Hepatocyte (in vitro differentiated cells): ENCODE data around the gene SLCO3A1. TPM values are rescaled to one million over a fixed set of nuclear protein-coding genes. Genes with fewer than 3 reads are reported as not detected.

Source experiments
- DNase-seq: peaks from one replicate; pipeline ENCODE4 v3.0.0-alpha.2; 2016; ENCODE audit warnings: low spot score
- H2AFZ ChIP-seq: fragments of 200-600 bp; sonication (generic); 2 replicates; pipeline ENCODE4 v1.6.0; 2016; ENCODE audit warnings: antibody characterized with exemption, mild to moderate bottlenecking
- H3K27ac ChIP-seq: fragments of 200-600 bp; sonication (generic); 2 replicates; pipeline ENCODE4 v1.5.1; 2016; ENCODE audit warnings: mild to moderate bottlenecking
- H3K27me3 ChIP-seq: fragments of 200-600 bp; sonication (generic); 2 replicates; pipeline ENCODE4 v1.6.1; 2016
- H3K36me3 ChIP-seq: fragments of 200-600 bp; sonication (generic); replicated peaks from 2 replicates; pipeline ENCODE4 v1.5.1; 2016; ENCODE audit warnings: low read depth; ENCODE audit not compliant: insufficient read depth
- H3K4me1 ChIP-seq: fragments of 200-600 bp; sonication (generic); 2 replicates; pipeline ENCODE4 v1.5.1; 2016; ENCODE audit warnings: mild to moderate bottlenecking, moderate library complexity; ENCODE audit not compliant: insufficient read depth
- H3K4me2 ChIP-seq: fragments of 200-600 bp; sonication (generic); 2 replicates; pipeline ENCODE4 v1.6.0; 2016
- H3K4me3 ChIP-seq: fragments of 200-600 bp; sonication (generic); 2 replicates; pipeline ENCODE4 v1.5.1; 2016; ENCODE audit warnings: mild to moderate bottlenecking
- H3K79me2 ChIP-seq: fragments of 200-600 bp; sonication (generic); 2 replicates; pipeline ENCODE4 v1.6.0; 2017; ENCODE audit warnings: mild to moderate bottlenecking
- H3K9me2 ChIP-seq: fragments of 200-600 bp; sonication (generic); replicated peaks from 2 replicates; pipeline ENCODE4 v1.6.0; 2017; ENCODE audit warnings: mild to moderate bottlenecking; ENCODE audit not compliant: insufficient read depth
- H3K9me3 ChIP-seq: fragments of 200-600 bp; sonication (generic); 2 replicates; pipeline ENCODE4 v1.5.1; 2016; ENCODE audit warnings: low read depth, mild to moderate bottlenecking
- H4K20me1 ChIP-seq: fragments of 200-600 bp; sonication (generic); 2 replicates; pipeline ENCODE4 v1.6.0; 2016; ENCODE audit warnings: mild to moderate bottlenecking; ENCODE audit not compliant: insufficient read depth, poor library complexity, severe bottlenecking
- CTCF ChIP-seq: fragments of 200-600 bp; sonication (generic); IDR thresholded peaks from 2 replicates; pipeline ENCODE4 v1.5.1; 2016; ENCODE audit warnings: antibody characterized with exemption, mild to moderate bottlenecking; ENCODE audit not compliant: poor library complexity
- EZH2 ChIP-seq: fragments of 200-600 bp; sonication (generic); IDR thresholded peaks from 2 replicates; pipeline ENCODE4 v1.6.1; 2016; ENCODE audit warnings: antibody characterized with exemption, mild to moderate bottlenecking, borderline replicate concordance
- EZH2phosphoT487 ChIP-seq: fragments of 200-600 bp; sonication (generic); IDR thresholded peaks from one replicate; pipeline ENCODE4 v1.6.1; 2018; ENCODE audit warnings: antibody characterized with exemption, mild to moderate bottlenecking, low read depth, moderate library complexity; ENCODE audit not compliant: unreplicated experiment, severe bottlenecking
- WGBS: methylation state at CpG from one replicate; pipeline ENCODE4 v1.1.6; 2016; ENCODE audit warnings: low lambda C conversion rate; ENCODE audit errors: missing lambda C conversion rate; 5-methylcytosine and 5-hydroxymethylcytosine counted together
- polyA plus RNA-seq: library from polyadenylated mRNA; unstranded; fragments of >200 nt; fragmentation: Nextera tagmentation; extraction: Ambion mirVana; gene quantifications from 2 replicates; pipeline ENCODE4 v1.2.1, GENCODE V29; 2016
- total RNA-seq: library from RNA; depleted of rRNA; stranded (reverse); fragments of >200 nt; gene quantifications from 2 replicates; pipeline ENCODE4 v1.2.3, GENCODE V29; 2014

The SLCO3A1 gene
- total and polyA plus RNA-seq, 2 experiments from 2014 or later, result 1.3 to 5.4 TPM

GRCh38 chr15:91891101-91891500, 37.6 kb downstream of the SLCO3A1 start:
- no peaks in the 10 kb centered on the region for H3K36me3 ChIP-seq
- WGBS, result 95% methylated on average over 1 of the region's 1 CpG
- H2AFZ ChIP-seq, result no peak overlapping the region
- no peak overlapping the region for H3K4me3 ChIP-seq
- H3K9me2 ChIP-seq, result no peaks in the 10 kb centered on the region
- H3K4me1 ChIP-seq, result no peaks in the 10 kb centered on the region
- no peak overlapping the region for H3K27ac ChIP-seq
- TF ChIP-seq CTCF, result no peak
- TF ChIP-seq EZH2, result no peak
- no peak for TF ChIP-seq EZH2phosphoT487
- H3K79me2 ChIP-seq, result no peaks in the 10 kb centered on the region
- DNase-seq, result no peak
- H4K20me1 ChIP-seq, result no peaks in the 10 kb centered on the region
- H3K9me3 ChIP-seq, result no peaks in the 10 kb centered on the region
- no peak overlapping the region for H3K4me2 ChIP-seq
- H3K27me3 ChIP-seq, result no peaks in the 10 kb centered on the region

DNA sequence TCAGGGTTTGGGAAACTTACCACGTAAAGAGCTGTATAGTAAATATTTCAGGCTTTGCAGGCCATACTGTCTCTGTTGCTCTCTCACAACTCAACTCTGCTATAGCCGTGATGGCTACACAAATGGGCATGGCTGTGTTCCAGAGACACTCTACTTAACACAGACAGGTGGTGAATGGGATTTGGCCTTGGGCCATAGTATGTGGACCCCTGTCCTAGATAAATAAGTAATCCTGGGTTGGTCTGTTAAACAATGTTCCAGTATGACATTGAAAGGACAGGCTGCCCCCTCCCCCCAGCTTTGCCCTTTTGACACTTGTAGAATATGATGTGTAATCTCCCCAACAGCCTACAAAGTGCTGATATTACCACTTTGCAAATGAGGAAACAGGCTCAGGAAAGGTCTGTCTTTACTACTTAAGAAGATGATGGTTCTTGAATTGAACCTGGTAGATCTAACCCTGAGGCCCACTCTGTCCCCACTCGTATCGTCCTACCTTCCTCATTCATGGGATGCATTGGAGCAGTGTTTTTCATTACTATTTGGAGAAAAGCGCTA, 38.4 kb downstream of the SLCO3A1 start:
- Histone ChIP-seq H3K27ac (no peak overlapping the region), H3K4me1 (no peaks in the 10 kb centered on the region), H3K9me2 (no peaks in the 10 kb centered on the region), H3K4me2 (no peak overlapping the region), H3K79me2 (no peaks in the 10 kb centered on the region), H3K27me3 (no peaks in the 10 kb centered on the region), H4K20me1 (no peaks in the 10 kb centered on the region), H2AFZ (no peak overlapping the region), H3K4me3 (no peak overlapping the region), H3K36me3 (no peaks in the 10 kb centered on the region), H3K9me3 (no peaks in the 10 kb centered on the region)
- TF ChIP-seq EZH2 (no peak), CTCF (no peak)
- DNase-seq, result no peak
- WGBS, result 92% methylated on average over 5 of the region's 5 CpGs

DNA sequence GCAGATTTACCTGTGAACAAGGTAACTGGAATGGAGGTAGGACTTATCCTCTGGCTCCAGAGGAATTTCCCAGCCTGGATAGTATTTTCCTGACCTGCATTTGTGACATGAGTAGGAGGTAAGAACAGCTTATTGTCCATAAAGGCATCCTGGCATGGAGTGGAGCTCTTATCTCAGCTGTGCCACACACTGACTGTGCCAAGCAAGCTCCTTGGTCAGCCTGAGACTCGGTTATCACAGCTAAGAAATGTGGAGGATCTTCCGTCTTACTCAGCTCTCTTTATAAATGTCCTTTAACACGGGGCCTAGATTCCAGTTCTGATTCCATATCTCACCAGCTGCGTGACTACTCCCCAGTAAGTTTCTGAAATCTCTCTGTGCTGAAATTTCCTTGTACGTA, 38.9 kb downstream of the SLCO3A1 start:
- no peaks in the 10 kb centered on the region for H3K79me2 ChIP-seq
- H3K9me2 ChIP-seq, result no peaks in the 10 kb centered on the region
- TF ChIP-seq EZH2phosphoT487, result no peak
- no peak for TF ChIP-seq EZH2
- TF ChIP-seq CTCF, result no peak
- no peak overlapping the region for H3K4me2 ChIP-seq
- H3K9me3 ChIP-seq, result no peaks in the 10 kb centered on the region
- no peaks in the 10 kb centered on the region for H4K20me1 ChIP-seq
- H3K36me3 ChIP-seq, result no peaks in the 10 kb centered on the region
- WGBS, result 92% methylated on average over 5 of the region's 5 CpGs
- no peak overlapping the region for H3K4me3 ChIP-seq
- H3K27me3 ChIP-seq, result no peaks in the 10 kb centered on the region
- no peak overlapping the region for H2AFZ ChIP-seq
- H3K27ac ChIP-seq, result no peak overlapping the region
- no peak for DNase-seq
- H3K4me1 ChIP-seq, result no peaks in the 10 kb centered on the region

DNA sequence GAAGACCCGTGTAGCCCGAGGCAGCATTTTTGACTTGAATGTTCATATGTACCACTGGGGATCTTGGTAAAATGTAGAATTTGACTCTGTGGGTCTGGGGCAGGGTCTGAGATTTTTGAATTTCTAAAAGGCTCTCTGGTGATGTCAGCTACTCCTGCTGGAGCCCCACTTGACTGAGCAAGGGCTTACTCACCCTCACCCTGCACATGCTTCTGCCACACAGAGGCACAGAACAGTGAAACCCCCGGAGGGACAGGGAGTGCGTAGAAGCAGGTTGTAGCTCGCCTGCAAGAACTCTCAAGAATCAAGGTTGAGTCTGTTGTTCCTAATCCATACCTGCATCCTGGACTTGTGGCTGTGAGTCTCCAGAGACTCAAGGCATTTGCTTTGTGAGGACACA, 41.1 kb downstream of the SLCO3A1 start:
- TF ChIP-seq EZH2 (no peak), CTCF (no peak), EZH2phosphoT487 (no peak)
- WGBS, result 91% methylated on average over 5 of the region's 5 CpGs
- no peak overlapping the region for H3K27ac ChIP-seq
- H3K9me2 ChIP-seq, result no peaks in the 10 kb centered on the region
- no peaks in the 10 kb centered on the region for H3K27me3 ChIP-seq
- no peak overlapping the region for H3K4me3 ChIP-seq
- no peak for DNase-seq
- H3K4me1 ChIP-seq, result no peaks in the 10 kb centered on the region
- no peak overlapping the region for H2AFZ ChIP-seq
- H3K4me2 ChIP-seq, result no peak overlapping the region
- H3K9me3 ChIP-seq, result no peaks in the 10 kb centered on the region
- H3K36me3 ChIP-seq, result no peaks in the 10 kb centered on the region
- no peaks in the 10 kb centered on the region for H4K20me1 ChIP-seq
- H3K79me2 ChIP-seq, result no peaks in the 10 kb centered on the region
